ENCODE data around the gene GGT6.

DNA sequence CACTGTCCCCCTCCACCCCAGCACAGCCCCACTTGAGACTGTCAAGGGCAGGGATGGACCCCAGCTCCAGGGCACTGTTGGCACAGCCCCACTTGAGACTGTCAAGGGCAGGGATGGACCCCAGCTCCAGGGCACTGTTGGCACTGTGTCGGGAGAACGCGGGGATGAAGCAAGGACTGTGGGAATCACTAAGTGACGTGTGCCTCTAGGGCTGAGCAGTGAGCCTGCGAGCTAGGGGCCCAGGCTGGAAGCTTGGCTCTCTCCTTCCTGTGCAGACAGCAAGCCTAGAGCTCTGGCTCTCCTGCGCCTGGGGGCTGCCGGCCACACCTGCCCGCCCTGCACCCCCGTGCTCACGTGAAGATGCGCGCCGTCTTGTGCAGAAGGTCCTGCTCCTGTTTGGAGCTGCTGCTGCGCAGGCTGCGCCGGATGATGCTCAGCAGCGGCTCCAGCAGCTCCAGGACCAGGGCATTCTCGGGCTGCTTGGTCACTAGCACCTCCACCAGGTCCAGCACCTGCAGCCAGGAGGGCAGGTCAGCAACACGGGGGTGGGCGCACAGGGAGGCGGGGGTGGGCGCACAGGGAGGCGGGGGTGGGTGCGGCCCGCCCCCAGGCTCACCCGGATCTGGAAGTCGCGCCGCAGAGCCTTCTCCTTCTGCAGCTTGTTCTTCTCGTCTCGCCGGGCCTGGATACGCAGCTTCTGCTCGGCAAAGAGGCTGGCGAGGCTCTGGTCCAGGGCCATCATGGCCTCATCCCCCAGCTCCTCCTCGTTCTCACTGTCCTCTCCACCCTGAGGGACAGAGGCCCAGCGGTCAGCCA is 16.0 kb downstream of the GGT6 start:
- TF ChIP-seq POLR2AphosphoS5 (IDR thresholded peaks at IDR 0.05; ENCODE audit: low read depth, low read length) (no peak), TAF1 (IDR thresholded peaks at IDR 0.05; ENCODE audit: borderline replicate concordance, low read depth, low read length) (no peak), RAD21 (IDR thresholded peaks at IDR 0.05; ENCODE audit: low read length) (no peak), RFX5 (IDR thresholded peaks at IDR 0.05; ENCODE audit: low read length) (no peak), FOXJ3 (CRISPR knock-in tag; IDR thresholded peaks at IDR 0.05) (no peak), EZH2phosphoT487 (IDR thresholded peaks at IDR 0.05; ENCODE audit: borderline replicate concordance, low read depth) (no peak), USF2 (IDR thresholded peaks at IDR 0.05; ENCODE audit: borderline replicate concordance, low read depth, low read length) (no peak), JUND (IDR thresholded peaks at IDR 0.05) (no peak), FOXM1 (IDR thresholded peaks at IDR 0.05; ENCODE audit: low read depth) (no peak)
- TF ChIP-seq, protein P1, sequence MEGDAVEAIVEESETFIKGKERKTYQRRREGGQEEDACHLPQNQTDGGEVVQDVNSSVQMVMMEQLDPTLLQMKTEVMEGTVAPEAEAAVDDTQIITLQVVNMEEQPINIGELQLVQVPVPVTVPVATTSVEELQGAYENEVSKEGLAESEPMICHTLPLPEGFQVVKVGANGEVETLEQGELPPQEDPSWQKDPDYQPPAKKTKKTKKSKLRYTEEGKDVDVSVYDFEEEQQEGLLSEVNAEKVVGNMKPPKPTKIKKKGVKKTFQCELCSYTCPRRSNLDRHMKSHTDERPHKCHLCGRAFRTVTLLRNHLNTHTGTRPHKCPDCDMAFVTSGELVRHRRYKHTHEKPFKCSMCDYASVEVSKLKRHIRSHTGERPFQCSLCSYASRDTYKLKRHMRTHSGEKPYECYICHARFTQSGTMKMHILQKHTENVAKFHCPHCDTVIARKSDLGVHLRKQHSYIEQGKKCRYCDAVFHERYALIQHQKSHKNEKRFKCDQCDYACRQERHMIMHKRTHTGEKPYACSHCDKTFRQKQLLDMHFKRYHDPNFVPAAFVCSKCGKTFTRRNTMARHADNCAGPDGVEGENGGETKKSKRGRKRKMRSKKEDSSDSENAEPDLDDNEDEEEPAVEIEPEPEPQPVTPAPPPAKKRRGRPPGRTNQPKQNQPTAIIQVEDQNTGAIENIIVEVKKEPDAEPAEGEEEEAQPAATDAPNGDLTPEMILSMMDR (IDR thresholded peaks at IDR 0.05): no peak
- TF ChIP-seq, protein P2, sequence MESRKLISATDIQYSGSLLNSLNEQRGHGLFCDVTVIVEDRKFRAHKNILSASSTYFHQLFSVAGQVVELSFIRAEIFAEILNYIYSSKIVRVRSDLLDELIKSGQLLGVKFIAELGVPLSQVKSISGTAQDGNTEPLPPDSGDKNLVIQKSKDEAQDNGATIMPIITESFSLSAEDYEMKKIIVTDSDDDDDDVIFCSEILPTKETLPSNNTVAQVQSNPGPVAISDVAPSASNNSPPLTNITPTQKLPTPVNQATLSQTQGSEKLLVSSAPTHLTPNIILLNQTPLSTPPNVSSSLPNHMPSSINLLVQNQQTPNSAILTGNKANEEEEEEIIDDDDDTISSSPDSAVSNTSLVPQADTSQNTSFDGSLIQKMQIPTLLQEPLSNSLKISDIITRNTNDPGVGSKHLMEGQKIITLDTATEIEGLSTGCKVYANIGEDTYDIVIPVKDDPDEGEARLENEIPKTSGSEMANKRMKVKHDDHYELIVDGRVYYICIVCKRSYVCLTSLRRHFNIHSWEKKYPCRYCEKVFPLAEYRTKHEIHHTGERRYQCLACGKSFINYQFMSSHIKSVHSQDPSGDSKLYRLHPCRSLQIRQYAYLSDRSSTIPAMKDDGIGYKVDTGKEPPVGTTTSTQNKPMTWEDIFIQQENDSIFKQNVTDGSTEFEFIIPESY (IDR thresholded peaks at IDR 0.05; ENCODE audit: borderline replicate concordance, low read depth): no peak

Data from SK-N-SH (cell line).